SH-SY5Y (cell line): Measurements from ENCODE around the gene RERE.

ENCODE experiments used
- GATA2 ChIP-seq: IDR thresholded peaks from 2 replicates; pipeline ENCODE4 v1.6.1; 2011; ENCODE audit warnings: mild to moderate bottlenecking, low read depth, low read length
- GATA3 ChIP-seq: IDR thresholded peaks from 2 replicates; pipeline ENCODE4 v1.6.1; 2011; ENCODE audit warnings: low read depth, mild to moderate bottlenecking, low read length, moderate library complexity

RERE gene

GRCh38 chr1:8704866-8705506, 112.5 kb downstream of the RERE start:
- TF ChIP-seq GATA3 (no peak), GATA2 (no peak)

- TF ChIP-seq GATA3 (no peak), GATA2 (peak; percentile 86)
These were observed 114.3 kb downstream of the RERE start for GRCh38 chr1:8702850-8703810.

DNA sequence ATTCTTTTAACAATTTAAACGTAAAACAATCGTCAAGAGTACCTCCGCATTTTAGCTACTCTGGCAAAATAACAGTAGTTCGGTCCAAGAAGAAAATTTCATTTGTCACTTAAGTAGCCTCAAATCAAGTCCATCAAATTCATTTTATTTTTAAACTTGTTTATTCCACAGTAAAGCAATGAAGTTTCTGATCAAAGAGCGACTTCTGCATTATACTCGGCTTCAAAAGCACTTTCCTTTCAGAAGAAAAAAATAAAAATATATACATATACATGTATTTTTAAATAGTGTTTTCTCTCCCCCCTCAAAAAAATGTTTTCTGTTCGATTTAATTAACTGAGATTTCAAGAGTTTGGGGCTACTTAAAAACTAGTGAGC, 115.0 kb downstream of the RERE start:
- TF ChIP-seq GATA2 = no peak
- TF ChIP-seq GATA3 = no peak

DNA sequence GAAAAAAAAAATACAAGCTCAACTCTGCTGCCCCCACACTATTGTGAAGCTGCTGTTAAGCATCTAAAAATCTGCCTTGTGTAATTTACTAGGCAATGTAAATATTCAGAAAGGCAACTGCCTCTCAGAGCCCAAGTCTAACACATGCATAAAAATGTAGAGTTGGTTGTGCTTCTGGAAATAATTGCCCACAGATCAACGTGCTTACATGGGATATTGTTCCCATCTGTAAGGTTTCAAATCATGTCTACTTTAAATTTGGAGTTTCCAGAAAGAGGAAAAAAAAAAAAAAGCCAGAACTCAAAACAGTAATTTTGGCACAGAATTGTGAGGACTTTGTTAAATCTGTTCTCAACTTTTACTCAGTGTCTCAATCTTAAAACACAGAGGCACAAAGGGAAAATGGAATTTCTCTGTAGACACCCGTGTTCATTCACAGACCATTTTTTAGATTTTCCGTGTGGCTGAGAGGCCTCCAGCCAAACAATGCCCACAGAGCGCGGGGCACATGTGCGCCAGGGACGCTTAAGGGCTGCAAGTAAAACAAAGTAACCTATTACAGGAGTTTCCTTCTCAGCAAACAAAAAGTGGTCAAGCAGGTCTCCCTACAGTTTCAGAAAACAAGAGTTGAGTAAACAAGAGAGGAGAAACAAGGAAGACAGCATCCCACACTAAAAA, 115.5 kb downstream of the RERE start:
- TF ChIP-seq GATA3 (no peak), GATA2 (no peak)

DNA sequence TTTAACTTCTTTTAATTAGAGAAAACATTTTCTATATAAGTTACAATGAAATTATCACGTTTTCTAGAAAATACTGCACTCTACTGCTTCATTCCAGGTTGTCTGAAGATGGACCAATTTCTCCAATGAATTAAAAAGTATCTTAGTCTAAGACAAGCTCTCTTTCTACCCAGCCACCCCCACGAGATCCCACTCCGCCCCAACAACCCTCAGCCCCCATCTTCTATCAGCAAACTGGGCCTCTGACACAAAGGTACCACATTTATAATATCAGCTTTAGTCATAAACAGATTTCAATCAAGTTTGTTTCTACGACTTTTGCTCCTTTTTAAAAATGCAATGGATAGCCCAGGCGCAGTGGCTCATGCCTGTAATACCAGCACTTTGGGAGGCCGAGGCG, 117.8 kb downstream of the RERE start:
- TF ChIP-seq GATA3 (no peak), GATA2 (no peak)

- TF ChIP-seq GATA3 (no peak), GATA2 (no peak)
These were observed 118.4 kb downstream of the RERE start for GRCh38 chr1:8698937-8699447.

DNA sequence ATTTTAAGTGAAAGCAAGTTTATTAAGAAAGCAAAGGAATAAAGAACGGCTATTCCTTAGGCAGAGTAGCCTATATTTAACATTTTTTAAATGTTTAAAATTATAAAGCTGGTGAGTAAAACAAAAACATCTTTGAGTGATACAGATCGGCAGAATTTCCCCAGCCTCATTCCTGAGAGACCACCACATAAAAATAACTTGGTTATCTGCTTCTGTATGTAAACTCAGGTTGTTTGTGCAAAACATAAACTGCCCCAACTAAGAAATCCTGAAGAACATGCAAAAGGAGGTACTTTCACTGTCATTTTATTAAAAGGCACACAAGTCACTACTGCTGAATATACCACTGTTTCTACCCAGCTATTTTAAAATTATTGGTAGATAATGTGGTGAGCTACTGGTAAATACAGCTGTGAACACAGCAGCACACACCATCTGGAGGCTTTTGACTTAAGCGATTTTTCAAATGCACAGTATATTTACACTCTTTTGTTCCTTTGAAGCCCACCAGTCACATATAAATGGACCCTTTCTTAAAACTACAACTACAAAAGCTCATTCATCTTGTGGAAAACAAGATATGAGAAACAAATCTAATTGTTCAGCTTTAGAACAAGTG, 119.3 kb downstream of the RERE start:
- TF ChIP-seq GATA2 (no peak), GATA3 (no peak)

DNA sequence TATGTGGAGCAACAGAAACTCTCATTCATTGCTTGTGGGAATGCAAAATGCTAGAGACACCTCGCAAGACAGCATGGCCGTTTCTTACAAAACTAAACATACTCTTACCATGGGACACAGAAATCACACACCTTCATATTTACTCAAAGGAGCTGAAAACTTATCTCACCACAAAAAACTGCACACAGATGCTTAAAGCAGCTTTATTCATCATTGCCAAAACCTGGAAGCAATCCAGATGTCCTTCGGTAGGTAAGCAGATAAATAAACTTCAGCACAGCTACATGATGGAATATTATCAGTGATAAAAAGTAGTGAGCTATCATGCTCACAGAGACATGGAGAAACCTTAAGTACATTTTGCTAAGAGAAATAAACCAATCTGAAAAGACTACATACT, 124.3 kb downstream of the RERE start:
- TF ChIP-seq GATA2 (no peak), GATA3 (no peak)

- TF ChIP-seq GATA2 = no peak
- TF ChIP-seq GATA3 = no peak
These were observed 125.8 kb downstream of the RERE start for GRCh38 chr1:8691662-8692061.

- TF ChIP-seq GATA3 (no peak), GATA2 (no peak)
These were observed 127.3 kb downstream of the RERE start for GRCh38 chr1:8690253-8690525.

DNA sequence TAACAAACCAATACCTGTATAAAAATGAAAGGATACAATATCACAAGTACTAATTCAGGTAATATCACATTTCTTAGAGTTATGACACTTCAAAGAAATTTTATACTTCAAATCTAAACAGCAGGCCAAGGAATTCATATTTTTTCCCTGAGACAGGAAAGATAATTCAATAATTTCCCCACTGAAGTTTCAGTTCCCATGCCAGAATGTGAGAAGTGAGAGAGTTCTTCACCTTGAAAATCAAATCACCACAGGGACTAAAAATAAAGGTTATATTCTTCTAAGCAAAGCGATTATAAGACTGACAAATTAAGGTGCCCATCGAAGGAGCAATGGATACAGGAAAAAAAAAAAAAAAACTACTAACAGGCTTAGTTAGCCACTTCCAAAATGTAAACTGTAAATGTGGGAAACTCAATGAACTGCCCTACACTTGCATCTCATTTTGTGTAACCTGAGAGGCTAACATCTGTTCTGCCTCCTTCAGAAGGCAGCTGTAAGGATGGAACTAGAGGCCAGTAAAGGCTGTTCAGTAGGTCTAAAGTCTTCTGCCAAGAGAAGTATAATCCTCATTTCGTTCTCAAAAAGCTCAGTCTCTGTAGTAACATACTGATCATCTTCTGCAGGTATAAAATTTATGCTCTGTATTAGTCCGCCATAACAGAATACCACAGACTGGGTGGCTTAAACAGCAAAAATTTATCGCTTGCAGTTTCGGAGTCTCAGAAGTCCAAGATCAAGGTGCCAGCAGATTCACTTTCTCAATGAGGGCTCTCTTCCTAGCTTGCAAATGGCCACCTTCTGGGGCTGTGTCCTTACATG, 127.8 kb downstream of the RERE start:
- TF ChIP-seq GATA2 = no peak
- TF ChIP-seq GATA3 = no peak

- no peak for TF ChIP-seq GATA3
- TF ChIP-seq GATA2 = no peak
These were observed 129.9 kb downstream of the RERE start for GRCh38 chr1:8687538-8687937.

DNA sequence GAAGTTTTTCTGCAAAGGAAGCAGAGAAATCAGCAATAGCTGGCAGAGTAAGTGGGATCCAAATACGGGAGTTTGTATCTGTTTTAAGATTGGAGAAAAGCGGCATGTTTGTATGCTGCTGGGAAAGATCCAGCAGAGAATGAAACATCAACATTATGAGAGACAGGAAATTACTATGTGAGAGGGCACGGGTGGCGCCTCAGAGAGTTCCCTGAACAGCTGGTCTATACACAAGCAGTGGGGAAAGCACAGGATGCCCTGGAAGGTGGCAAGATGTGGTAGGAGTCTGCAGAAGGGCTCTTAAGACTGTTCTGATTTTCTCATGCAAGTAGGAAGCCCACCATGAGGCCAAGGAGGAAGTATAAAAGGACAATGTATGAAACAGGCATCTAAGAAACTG, 130.4 kb downstream of the RERE start:
- TF ChIP-seq GATA2 (no peak), GATA3 (no peak)

DNA sequence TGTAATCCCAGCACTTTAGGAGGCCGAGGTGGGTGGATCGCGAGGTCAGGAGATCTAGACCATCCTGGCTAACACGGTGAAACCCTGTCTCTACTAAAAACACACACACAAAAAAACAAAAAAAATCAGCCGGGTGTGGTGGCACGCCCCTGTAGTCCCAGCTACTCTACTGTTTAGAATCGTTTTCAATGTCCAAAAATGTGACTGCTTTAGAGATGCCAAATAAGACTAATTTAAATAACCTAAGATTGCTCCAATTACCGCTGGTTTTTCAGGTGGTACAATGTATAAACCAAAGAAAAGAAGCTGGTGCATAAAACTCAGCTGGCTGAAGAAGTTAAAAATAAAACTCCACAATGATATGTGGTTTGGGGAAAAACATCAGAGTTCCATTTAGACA, 132.0 kb downstream of the RERE start:
- TF ChIP-seq GATA2 (no peak), GATA3 (no peak)
